Right forelimb (tissue), 1 donor: Measurements from ENCODE around the gene HECTD2.
A peak's percentile ranks its signal among the peaks of the same experiment; 100 is the strongest.
"Not testable (repeated sequence)": the region's sequence is repeated elsewhere in the genome, so short reads cannot be mapped to it uniquely, and the experiment has no call there.

Experiments used
- DNase-seq: peaks from one replicate; pipeline ENCODE4 v3.0.0-alpha.2; 2018

The HECTD2 gene, protein sequence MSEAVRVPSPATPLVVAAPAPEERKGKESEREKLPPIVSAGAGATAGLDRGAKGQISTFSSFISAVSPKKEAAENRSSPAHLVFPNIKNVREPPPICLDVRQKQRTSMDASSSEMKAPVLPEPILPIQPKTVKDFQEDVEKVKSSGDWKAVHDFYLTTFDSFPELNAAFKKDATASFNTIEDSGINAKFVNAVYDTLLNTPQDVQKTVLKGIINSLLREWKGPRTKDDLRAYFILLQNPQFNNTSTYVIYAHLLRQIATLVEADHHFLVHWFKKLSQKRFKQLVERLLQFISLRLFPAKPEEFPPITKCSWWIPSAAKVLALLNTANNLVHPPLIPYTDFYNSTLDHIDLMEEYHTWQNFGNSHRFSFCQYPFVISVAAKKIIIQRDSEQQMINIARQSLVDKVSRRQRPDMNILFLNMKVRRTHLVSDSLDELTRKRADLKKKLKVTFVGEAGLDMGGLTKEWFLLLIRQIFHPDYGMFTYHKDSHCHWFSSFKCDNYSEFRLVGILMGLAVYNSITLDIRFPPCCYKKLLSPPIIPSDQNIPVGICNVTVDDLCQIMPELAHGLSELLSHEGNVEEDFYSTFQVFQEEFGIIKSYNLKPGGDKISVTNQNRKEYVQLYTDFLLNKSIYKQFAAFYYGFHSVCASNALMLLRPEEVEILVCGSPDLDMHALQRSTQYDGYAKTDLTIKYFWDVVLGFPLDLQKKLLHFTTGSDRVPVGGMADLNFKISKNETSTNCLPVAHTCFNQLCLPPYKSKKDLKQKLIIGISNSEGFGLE

DNA sequence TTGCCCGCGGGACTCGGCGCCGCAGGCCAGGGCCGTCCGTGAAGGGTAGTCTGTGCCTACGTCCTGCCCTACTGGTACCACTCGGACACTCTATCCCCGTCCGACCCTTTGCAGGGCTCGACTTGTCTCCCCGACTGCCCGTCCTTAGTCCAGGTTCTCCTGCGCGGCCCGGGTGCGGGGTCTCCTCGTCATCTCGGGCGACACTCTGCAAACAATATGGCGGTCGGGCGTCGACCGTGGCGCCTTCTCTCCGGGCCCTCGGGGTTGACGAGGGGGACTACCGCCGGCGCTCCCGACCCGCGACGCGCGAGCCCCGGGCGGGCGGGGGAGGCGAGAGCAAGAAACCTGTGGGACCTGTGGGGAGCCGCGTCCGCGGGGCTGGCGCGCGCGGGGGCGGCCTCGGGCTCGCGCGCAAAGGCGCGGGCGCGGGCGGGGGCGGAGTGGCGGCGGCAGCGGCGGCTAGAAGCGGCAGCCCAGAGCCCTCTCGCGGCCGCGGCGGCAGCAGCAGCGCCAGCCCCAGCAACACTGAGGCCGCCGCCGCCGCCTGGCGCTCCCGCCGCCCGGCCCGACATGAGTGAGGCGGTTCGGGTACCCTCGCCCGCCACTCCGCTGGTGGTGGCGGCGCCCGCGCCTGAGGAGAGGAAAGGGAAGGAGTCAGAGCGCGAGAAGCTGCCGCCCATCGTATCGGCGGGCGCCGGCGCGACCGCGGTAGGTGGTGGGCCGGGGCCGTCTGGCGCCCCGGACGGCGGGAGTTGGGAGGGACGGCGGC, at the start of gene HECTD2:
Gene HECTD2 (plus strand): TSS at position 476 of the 769 bp plus-strand sequence. CDS start 95 bp downstream, at position 571.
- peak; percentile 94 for DNase-seq

DNA sequence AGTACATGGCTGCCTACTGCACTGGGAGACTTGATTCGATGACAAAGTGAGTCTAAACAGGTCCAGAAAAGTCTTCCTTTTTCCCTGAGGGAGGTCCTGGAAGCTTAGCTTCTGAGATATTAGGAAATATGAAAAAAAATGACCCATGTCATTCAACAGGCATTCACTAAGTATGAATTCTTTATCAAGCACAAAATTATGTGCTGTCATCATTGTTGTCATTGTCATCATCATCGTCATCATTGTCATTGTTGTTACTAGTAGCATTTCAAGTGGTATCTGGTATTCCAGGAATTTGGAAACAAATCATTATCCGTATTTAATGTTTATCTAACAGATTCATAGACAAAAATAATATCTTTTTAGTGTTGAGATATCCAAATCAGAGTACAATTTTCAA, 49.7 kb upstream of the HECTD2 start:
- no peak for DNase-seq

DNA sequence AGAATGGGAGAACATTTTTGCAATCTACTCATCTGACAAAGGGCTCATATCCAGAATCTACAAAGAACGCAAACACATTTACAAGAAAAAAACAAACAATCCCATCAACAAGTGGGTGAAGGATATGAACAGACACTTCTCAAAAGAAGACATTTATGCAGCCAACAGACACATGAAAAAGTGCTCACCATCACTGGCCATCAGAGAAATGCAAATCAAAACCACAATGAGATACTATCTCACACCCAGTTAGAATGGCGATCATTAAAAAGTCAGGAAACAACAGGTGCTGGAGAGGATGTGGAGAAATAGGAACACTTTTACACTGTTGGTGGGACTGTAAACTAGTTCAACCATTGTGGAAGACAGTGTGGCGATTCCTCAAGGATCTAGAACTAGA, 44.6 kb upstream of the HECTD2 start:
- not testable (repeated sequence) for DNase-seq

DNA sequence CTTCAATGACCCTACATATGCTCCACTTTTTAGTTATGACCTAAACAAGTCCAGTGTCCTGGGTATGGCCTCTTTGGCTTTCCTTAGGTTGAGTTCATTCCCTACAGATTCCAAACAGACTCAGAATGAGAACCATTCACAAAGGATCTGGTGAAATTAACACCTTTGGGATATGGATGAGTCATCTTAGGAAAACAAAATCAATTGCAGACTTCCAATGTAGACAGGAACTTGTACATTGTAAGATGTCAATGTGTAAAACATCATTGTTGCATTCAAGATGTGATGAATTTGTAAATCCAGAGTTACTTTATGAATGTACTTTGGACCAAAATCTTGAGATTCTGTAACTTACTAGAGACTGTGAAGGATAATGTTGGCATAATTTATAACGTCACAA, 43.4 kb upstream of the HECTD2 start:
- no peak for DNase-seq

DNA sequence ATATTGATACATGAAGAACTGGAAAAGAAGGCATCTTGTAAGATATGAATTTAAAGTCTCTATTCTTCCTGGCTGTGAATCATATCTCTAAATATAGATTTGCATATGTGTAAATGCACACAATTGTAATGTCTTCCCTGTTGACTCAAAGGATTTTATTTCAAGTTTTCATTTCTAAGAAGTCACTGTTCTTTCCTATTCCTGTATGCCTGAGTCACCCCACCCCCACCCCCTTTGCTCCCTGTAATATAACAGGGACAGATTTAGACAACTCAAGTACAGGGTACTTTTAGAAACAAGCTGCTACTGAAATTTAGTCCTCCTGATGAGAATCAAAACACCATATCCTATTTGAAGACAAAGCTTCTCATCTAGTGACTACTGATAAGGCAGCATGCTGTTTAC, 43.0 kb upstream of the HECTD2 start:
- DNase-seq, result no peak

DNA sequence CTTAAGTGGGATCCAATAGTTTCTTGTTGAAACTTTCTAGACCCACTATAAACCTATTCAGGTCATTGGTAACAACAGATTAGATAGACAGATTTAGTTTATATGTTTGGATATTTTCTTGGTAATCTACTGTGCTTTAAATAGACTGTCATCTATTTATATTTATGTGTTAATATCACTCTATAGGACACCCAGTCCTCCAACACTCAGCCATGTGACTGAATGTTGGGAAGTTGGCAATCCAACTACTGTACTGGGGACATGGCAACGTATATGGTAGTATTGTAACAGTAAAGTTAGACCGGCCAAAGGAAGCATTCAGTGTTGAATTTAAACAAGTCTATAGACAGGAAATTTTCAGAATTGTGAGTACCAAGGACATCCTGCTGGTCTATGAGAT, 42.6 kb upstream of the HECTD2 start:
- no peak for DNase-seq

DNA sequence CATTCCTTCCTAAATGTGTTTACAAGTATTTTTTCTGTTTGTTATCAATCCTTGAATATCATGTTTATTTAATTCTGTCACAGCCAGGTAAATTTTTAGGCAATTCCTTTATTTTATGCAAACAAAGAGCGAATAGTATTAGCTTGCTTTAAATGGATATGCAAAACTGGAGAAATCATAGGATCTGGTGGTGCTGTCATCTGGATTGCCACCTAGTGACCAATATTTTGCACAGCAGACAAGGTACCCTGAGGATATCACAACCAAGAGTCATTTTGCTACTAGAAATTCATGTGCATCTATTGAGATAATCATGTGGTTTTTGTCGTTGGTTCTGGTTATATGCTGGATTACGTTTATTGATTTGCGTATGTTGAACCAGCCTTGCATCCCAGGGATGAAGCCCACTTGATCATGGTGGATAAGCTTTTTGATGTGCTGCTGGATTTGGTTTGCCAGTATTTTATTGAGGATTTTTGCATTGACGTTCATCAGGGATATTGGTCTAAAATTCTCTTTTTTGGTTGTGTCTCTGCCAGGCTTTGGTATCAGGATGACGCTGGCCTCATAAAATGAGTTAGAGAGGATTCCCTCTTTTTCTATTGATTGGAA, 40.1 kb upstream of the HECTD2 start:
- not testable (repeated sequence) for DNase-seq

DNA sequence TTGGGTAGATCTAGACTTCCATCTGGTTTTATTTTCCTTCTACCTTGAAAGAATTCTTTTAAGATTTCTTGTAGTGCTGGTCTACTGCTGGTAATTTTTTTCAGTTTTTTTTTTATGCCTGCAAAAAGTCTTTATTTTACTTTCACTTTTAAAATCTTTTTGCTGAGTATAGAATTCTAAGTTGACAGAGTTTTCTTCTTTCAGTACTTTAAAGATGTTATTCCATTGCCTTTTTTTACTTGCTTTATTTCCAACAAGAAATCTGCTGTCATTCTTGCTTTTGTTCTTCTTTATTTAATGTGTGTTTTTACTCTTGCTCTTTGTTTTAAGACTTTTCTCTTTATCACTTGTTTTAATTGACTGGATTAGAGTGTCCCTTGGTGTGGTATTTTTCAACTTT, 36.1 kb upstream of the HECTD2 start:
- no peak for DNase-seq

DNA sequence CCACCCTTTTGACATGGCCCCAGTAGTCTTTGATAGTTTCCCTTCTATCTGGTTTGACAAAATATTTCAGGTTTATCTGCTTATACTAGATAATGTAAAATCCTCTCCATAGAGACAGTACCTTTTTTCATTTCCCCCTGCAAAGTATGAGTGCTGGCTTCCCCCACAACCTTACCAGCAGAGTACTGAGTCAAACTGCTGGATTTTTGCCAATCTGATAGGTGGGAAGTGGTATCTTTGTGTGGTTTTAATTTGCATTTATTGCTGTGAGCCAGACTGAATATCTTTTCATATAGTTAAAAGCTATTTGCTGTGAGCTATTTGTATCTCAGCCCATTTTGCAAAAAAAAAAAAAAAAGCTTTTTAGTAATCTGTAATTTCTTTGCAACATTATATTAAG, 32.1 kb upstream of the HECTD2 start:
- no peak for DNase-seq

DNA sequence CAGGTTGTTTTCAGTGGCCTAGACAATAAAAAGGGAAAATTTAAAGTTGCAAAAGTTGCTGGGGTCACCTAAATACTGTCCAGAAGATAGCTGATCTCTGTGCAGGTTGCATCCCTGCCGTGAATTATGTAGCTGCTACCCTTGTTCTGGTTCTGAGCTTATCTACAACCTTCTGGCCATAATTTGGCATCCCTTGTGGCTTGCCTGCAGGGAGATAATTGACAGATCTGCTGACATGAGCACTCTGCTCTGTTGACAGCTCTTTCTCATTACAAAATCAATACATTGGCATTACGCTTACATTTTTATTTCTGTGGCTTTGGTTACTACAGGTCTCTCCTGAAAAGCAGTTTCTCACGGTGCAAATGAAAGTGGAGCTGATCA, 29.3 kb upstream of the HECTD2 start:
- no peak for DNase-seq

DNA sequence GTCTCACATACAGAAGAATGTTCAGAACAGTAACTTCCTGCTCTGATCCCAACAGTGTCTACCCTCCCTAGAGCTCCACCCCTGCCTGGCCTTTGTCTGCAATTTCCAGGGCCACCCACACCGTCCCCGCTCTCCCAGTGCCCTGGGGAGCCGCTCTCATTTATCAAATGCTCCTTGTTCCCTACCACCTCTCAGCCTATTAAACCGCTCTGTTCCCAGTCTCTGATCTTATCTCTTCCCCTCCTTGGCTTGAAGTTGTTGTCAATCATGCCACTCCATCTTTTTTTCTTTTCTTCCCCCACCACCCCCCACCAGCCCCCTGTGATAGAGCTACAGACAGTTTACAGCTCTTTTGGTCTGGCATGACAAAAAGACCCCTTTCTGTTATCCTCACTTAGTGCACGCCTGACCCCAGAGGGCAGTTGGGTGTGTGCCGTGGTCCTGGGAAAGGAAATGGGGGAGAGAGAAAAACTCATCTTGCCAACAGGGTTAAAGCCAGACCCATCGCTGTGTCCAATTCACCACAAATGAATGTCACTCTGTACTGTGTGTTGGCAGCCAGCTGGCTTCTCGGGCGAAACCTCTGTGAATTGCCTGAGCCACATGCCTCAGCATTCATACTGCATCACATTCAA, 28.8 kb upstream of the HECTD2 start:
- DNase-seq, result peak; percentile 47

DNA sequence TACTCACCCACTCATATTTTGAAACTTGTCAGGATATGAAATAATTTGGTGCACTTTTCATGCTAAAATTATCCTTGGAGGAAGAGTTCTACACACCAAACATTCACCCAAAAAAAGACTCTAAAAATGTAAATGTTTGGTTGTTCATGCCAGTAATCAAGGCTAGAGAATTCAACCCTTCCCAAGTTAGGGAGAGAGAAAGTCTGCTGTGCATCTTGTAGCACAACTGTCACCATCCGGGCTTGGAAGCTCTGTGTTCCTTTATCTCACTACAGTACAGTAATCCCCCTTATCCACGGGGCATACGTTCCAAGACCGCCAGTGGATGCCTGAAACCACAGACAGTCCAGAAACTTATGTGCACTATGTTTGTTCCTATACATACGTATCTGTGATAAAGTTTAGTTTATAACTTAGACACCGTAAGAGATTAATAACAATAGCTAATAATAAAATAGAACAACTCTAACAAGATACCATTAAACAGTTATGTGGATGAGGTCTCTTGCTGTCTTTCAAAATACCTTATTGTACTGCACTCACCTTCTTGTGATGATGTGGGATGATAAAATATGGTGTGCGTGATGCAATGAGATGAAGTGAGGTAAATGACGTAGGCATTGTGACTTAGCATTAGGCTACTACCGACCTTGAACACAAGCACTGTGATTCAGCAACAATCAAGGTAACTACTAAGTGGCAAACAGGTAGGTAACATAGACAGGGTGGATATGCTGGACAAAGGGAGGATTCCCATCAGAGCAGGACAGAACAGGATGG, 24.6 kb upstream of the HECTD2 start:
- DNase-seq, result no peak

DNA sequence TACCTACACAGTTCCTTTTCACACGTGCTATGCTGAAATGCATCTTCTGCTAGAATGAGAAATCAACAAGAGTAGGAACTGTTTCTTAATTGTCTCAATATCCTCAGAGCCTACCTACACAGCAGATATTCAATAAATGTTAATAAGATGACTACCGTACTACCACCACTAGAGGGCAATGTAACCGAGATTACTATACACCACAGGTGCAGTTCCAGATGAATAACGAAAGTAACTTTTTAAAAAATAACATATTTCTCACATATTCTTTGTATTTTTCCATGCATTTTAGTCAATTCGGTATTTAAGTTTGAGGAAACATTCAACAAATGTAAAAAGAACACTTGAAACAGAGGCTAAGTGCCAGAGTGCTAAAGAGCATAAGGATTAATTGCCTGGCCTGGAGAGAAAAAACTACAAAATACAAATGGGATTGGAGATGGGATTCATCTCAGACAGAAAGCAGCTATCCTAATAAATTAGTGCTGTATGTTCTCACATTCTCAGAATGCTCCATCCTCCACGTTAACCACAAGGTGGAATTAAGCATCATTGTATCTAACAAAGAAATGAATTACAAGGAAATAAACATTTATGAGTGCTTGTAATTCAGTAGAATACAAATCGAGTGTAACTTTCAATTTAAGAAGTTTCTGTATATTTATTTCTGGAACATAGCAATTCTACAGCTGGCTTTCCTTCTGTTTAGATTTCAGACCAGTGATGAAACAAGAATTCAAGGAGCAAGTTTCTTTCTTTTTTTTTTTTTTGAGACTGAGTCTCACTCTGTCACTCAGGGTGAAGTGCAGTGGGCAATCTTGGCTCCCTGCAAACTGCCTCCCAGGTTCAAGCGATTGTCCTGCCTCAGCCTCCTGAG, 20.3 kb upstream of the HECTD2 start:
- no peak for DNase-seq

DNA sequence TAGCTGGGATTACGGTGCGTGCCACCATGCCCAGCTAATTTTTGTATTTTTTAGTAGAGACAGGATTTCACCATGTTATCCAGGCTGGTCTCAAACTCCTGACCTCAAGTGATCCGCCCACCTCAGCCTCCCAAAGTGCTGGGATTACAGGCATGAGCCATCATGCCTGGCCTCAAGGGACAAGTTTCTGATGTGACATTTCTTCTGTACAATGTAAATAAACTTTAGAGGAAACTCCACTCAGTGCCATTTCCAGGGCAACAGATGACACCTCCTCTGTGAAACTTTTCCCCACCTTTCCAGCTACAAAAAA, 19.7 kb upstream of the HECTD2 start:
- DNase-seq, result not testable (repeated sequence)

DNA sequence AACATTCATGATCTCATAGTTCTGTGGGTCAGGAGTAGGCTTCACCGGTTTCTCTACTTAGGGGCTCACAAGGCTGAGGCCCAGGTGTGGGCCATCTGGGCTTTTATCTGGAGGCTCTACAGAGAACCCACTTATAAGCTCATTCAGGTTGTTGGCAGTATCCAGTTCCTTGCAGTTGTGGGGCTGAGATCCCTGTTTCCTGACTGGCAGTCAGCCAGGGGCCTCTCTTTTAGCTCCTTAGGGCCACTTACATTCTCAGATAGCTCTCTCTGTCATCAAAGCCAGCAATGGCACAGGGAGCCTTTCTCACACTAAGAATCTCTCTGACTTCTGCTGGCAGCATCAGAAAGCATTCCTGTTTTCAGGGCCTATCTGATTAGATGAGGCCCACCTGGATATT, 18.2 kb upstream of the HECTD2 start:
- no peak for DNase-seq

DNA sequence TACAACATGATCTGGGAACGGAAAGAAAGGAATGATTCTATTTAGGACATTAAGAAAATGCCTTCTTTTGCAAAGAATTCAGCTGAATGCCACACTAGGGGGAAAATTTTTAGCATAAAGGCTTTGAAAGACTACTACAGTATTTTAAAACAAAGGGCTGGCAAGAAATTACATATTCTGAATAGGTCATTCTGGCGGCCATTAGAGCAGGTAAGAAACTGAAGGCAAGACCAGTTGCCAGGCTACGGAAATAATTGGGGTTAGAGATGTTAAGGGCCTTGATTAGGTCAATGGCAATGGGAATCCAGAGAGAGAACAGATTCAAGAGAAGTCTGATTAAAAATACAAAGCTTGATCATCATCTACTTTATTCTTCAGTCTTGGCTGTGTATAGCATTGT, 3.8 kb upstream of the HECTD2 start:
- no peak for DNase-seq

DNA sequence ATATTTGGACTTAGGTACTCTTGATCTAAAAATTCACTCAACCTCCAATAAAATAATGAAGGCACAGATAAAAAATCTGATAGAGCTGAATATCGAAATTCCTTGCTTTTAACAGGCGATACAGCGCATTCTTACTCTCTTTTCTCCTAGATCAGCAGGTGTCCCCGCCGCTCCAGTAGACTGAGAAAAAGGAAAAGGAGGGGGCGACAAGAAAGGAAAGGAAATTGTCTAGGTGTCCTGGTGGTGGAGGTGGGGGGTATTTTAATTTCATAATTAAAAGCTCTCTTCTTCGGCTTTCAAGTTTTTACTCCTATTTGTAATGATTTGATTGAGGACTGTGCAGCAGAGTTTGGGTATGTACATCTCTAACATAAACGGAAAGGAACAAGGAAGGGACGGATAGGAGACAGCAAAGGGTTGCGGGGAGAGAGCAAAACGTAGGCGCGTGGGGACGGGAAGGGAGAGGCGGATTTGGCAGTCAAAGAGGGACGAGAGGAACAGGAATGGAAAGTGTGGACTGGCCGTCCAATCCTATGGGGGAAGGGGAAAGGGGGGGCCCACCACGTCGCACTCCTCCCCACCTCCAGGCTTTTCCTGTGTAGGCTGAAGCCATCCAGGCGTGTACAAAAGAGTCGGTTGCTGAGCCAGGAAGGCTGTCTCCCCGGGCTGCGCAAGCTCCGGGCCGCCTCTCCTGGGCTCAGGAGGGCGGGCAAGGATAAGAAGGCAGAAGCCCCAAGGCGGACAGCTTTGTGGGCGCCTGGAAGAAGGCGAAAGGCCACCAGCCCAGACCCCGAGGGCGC, 875 bp upstream of the HECTD2 start:
- no peak for DNase-seq

DNA sequence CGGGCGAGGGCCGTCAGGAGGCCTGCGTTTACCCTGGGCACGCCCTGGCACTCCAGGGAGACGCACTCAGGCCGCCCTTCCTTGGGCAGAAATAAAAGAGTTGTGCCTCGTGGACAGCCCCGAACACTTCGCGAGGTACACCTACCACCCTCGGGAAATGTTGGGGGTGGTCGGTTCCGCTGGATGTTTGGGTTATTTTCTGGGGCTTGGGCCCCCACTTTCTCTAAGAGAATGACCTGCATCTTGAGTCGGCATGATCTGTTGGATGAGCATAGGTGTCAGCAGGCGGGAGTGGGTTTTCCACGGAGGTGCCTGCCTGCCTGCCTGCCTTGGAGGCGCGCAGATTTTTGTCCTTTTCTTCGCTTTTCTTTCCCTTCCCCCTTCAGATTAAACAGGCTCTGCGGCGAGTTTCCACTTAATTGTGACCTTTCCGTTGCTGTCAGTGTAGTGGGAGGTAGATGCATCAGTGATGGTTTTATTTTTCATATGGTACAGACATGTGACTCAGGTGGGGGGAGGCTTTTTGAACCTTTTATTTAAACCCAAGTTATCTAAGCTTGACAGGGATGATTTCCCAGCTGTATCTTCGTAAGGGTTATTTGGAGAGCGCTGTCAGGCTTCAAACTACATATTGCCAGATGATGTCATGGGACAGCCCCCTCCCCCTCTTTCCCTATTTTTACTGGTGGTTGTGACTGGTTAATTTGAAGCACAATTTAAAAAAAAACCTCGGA, 661 bp downstream of the HECTD2 start:
- peak; percentile 66 for DNase-seq

DNA sequence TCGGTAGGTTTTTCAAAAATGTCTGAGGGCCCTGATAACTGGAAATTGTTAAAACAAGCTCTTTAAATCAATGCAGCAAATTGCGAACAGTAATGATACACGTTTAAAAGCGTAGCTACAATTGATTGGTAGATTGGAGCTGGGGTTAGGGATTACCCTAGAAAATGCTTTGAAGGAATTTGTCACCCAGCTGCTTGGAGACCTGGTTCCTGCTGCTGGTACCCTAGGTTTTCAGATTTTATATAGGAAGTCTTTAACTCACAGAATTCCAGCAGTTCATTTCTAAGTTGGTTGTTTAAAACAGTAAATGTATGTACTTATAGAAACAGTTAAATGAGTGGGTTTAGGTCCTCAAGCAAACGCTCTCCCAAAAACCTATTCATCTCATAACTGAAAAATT, 1.5 kb downstream of the HECTD2 start:
- no peak for DNase-seq
